ENCODE measurements around the gene ICE2.

Gene ICE2

GRCh38 chr15:60385620-60386552 lies 93.1 kb downstream of the ICE2 start:
- Histone ChIP-seq H4K8ac (ENCODE audit: low read depth, low read length) (no peak overlapping the region), H3K4me2 (ENCODE audit: insufficient read depth, low read length, poor library complexity, severe bottlenecking) (no peak overlapping the region), H3K27ac (replicated peaks; ENCODE audit: low read length) (no peak overlapping the region), H3K79me1 (ENCODE audit: low read depth, low read length) (no peaks in the 10 kb centered on the region), H2BK15ac (ENCODE audit: low read length) (no peak overlapping the region), H2BK120ac (ENCODE audit: low read depth, low read length) (no peak overlapping the region), H3K4me3 (ENCODE audit: low read length in 2 of 2) (no peak overlapping the region), H2AK5ac (ENCODE audit: low read depth, low read length) (no peak overlapping the region), H3K23ac (ENCODE audit: low read depth, low read length, poor library complexity) (no peak overlapping the region), H3K14ac (ENCODE audit: low read length) (no peak overlapping the region), H2AFZ (ENCODE audit: low read length) (peak overlapping the region; percentile 48), H3K18ac (ENCODE audit: low read length) (no peak overlapping the region), H3K4ac (ENCODE audit: low read length) (no peak overlapping the region), H2BK12ac (ENCODE audit: low read length) (no peak overlapping the region), H3K4me1 (ENCODE audit: control insufficient read depth in 2 of 2, insufficient read depth in 1 of 2, low read depth in 1 of 2, low read length in 2 of 2) (peaks cover 3 to 4% of the 10 kb centered on the region in 2 donors), H2BK5ac (ENCODE audit: low read length) (no peak overlapping the region), H3K9me3 (replicated peaks in 1 of 2; ENCODE audit: control insufficient read depth in 2 of 2, insufficient read depth in 1 of 2, low read depth in 1 of 2, low read length in 2 of 2) (no peaks in the 10 kb centered on the region), H4K91ac (ENCODE audit: low read depth, low read length, poor library complexity) (no peak overlapping the region), H3K36me3 (replicated peaks in 1 of 2; ENCODE audit: control insufficient read depth in 2 of 2, insufficient read depth in 2 of 2, low read length in 2 of 2) (no peaks in the 10 kb centered on the region), H3K9ac (ENCODE audit: low read depth, low read length, poor library complexity) (no peak overlapping the region), H3K27me3 (ENCODE audit: control insufficient read depth in 3 of 3, insufficient read depth in 3 of 3, low read depth in 1 of 3, low read length in 3 of 3) (peaks cover 0 to 11% (median 0%) of the 10 kb centered on the region in 3 experiments)
- no peak for DNase-seq (ENCODE audit: low spot score)
- whole genome bisulfite sequencing, 2 donors (ENCODE audit: extremely low coverage in 2 of 2, insufficient read length in 2 of 2, insufficient replicate concordance in 1 of 2): no CpG with 5 or more reads among the region's 7 CpGs

- Histone ChIP-seq H3K27me3 (ENCODE audit: control insufficient read depth in 3 of 3, insufficient read depth in 3 of 3, low read depth in 1 of 3, low read length in 3 of 3) (peaks cover 0 to 6% (median 0%) of the 10 kb centered on the region in 3 experiments), H2BK5ac (ENCODE audit: low read length) (no peak overlapping the region), H3K9me3 (replicated peaks in 1 of 2; ENCODE audit: control insufficient read depth in 2 of 2, insufficient read depth in 1 of 2, low read depth in 1 of 2, low read length in 2 of 2) (no peaks in the 10 kb centered on the region), H3K4me1 (ENCODE audit: control insufficient read depth in 2 of 2, insufficient read depth in 1 of 2, low read depth in 1 of 2, low read length in 2 of 2) (peaks cover 5% of the 10 kb centered on the region in 2 donors), H2AFZ (ENCODE audit: low read length) (no peak overlapping the region), H2BK15ac (ENCODE audit: low read length) (no peak overlapping the region), H2AK5ac (ENCODE audit: low read depth, low read length) (no peak overlapping the region), H4K8ac (ENCODE audit: low read depth, low read length) (no peak overlapping the region), H3K14ac (ENCODE audit: low read length) (no peak overlapping the region), H3K4ac (ENCODE audit: low read length) (no peak overlapping the region), H4K91ac (ENCODE audit: low read depth, low read length, poor library complexity) (no peak overlapping the region), H2BK12ac (ENCODE audit: low read length) (no peak overlapping the region), H3K27ac (replicated peaks; ENCODE audit: low read length) (no peak overlapping the region), H3K4me2 (ENCODE audit: insufficient read depth, low read length, poor library complexity, severe bottlenecking) (no peak overlapping the region), H3K18ac (ENCODE audit: low read length) (no peak overlapping the region), H3K23ac (ENCODE audit: low read depth, low read length, poor library complexity) (no peak overlapping the region), H2BK120ac (ENCODE audit: low read depth, low read length) (no peak overlapping the region), H3K4me3 (ENCODE audit: low read length in 2 of 2) (no peak overlapping the region), H3K79me1 (ENCODE audit: low read depth, low read length) (no peaks in the 10 kb centered on the region), H3K36me3 (replicated peaks in 1 of 2; ENCODE audit: control insufficient read depth in 2 of 2, insufficient read depth in 2 of 2, low read length in 2 of 2) (no peaks in the 10 kb centered on the region), H3K9ac (ENCODE audit: low read depth, low read length, poor library complexity) (no peak overlapping the region)
- no CpG with 5 or more reads among the region's 3 CpGs for WGBS, 2 donors (ENCODE audit: extremely low coverage in 2 of 2, insufficient read length in 2 of 2, insufficient replicate concordance in 1 of 2)
- no peak for DNase-seq (ENCODE audit: low spot score)
Observed at GRCh38 chr15:60384526-60385126, 94.3 kb downstream of the ICE2 start.

- Histone ChIP-seq H3K27me3 (ENCODE audit: control insufficient read depth in 3 of 3, insufficient read depth in 3 of 3, low read depth in 1 of 3, low read length in 3 of 3) (peaks cover 0 to 2% (median 0%) of the 10 kb centered on the region in 3 experiments), H2BK15ac (ENCODE audit: low read length) (no peak overlapping the region), H3K36me3 (replicated peaks in 1 of 2; ENCODE audit: control insufficient read depth in 2 of 2, insufficient read depth in 2 of 2, low read length in 2 of 2) (no peaks in the 10 kb centered on the region), H4K91ac (ENCODE audit: low read depth, low read length, poor library complexity) (no peak overlapping the region), H3K4me1 (ENCODE audit: control insufficient read depth in 2 of 2, insufficient read depth in 1 of 2, low read depth in 1 of 2, low read length in 2 of 2) (peaks cover 8 to 9% of the 10 kb centered on the region in 2 donors), H3K4ac (ENCODE audit: low read length) (no peak overlapping the region), H2BK5ac (ENCODE audit: low read length) (no peak overlapping the region), H2BK12ac (ENCODE audit: low read length) (no peak overlapping the region), H3K9ac (ENCODE audit: low read depth, low read length, poor library complexity) (no peak overlapping the region), H3K4me2 (ENCODE audit: insufficient read depth, low read length, poor library complexity, severe bottlenecking) (no peak overlapping the region), H3K23ac (ENCODE audit: low read depth, low read length, poor library complexity) (no peak overlapping the region), H3K27ac (replicated peaks; ENCODE audit: low read length) (no peak overlapping the region), H3K4me3 (ENCODE audit: low read length in 2 of 2) (no peak overlapping the region), H3K14ac (ENCODE audit: low read length) (no peak overlapping the region), H4K8ac (ENCODE audit: low read depth, low read length) (no peak overlapping the region), H2AFZ (ENCODE audit: low read length) (no peak overlapping the region), H2AK5ac (ENCODE audit: low read depth, low read length) (no peak overlapping the region), H3K18ac (ENCODE audit: low read length) (no peak overlapping the region), H2BK120ac (ENCODE audit: low read depth, low read length) (no peak overlapping the region), H3K9me3 (replicated peaks in 1 of 2; ENCODE audit: control insufficient read depth in 2 of 2, insufficient read depth in 1 of 2, low read depth in 1 of 2, low read length in 2 of 2) (no peaks in the 10 kb centered on the region), H3K79me1 (ENCODE audit: low read depth, low read length) (no peaks in the 10 kb centered on the region)
- DNase-seq (ENCODE audit: low spot score): no peak
- WGBS, 2 donors (ENCODE audit: extremely low coverage in 2 of 2, insufficient read length in 2 of 2, insufficient replicate concordance in 1 of 2): no CpG with 5 or more reads among the region's 3 CpGs
Observed at GRCh38 chr15:60384053-60384452, 94.9 kb downstream of the ICE2 start.

Measured in neuronal stem cell (in vitro differentiated cells).